H1 (cell line): ENCODE results near the gene CAPZB.

Experiments
- BRCA1 ChIP-seq: IDR thresholded peaks from 2 replicates; pipeline ENCODE4 v1.6.1; 2012; ENCODE audit warnings: low read depth, low read length, improper control_type of control experiment
- CHD2 ChIP-seq: IDR thresholded peaks from 2 replicates; pipeline ENCODE4 v1.6.1; 2012; ENCODE audit warnings: low read length, improper control_type of control experiment
- JUN ChIP-seq: IDR thresholded peaks from 2 replicates; pipeline ENCODE4 v1.6.1; 2011; ENCODE audit warnings: low read depth, mild to moderate bottlenecking, improper control_type of control experiment, low read length
- KDM1A ChIP-seq: fragments of 200-600, 300-600 bp; sonication (generic); IDR thresholded peaks from 2 replicates; pipeline ENCODE4 v1.7.1; 2016; ENCODE audit warnings: mild to moderate bottlenecking, low read length, borderline replicate concordance
- POLR2A ChIP-seq, 2 experiments: IDR thresholded peaks; 1 replicate in 1 of 2; 2 replicates in 1 of 2; pipeline ENCODE4 v1.6.1; 2011; ENCODE audit warnings: low read depth in 2 of 2, low read length in 2 of 2, mild to moderate bottlenecking in 2 of 2; ENCODE audit errors: control extremely low read depth in 1 of 2
- POLR2AphosphoS5 ChIP-seq: IDR thresholded peaks from 2 replicates; pipeline ENCODE4 v1.6.1; 2011; ENCODE audit warnings: low read depth, low read length
- RFX5 ChIP-seq: IDR thresholded peaks from 2 replicates; pipeline ENCODE4 v1.6.1; 2011; ENCODE audit warnings: low read depth, low read length, improper control_type of control experiment, borderline replicate concordance
- SIX5 ChIP-seq: IDR thresholded peaks from 2 replicates; pipeline ENCODE4 v1.6.1; 2011; ENCODE audit warnings: mild to moderate bottlenecking, low read depth, low read length
- SRF ChIP-seq: IDR thresholded peaks from 2 replicates; pipeline ENCODE4 v1.6.1; 2011; ENCODE audit warnings: mild to moderate bottlenecking, low read depth, low read length, moderate library complexity
- TCF12 ChIP-seq: IDR thresholded peaks from 2 replicates; pipeline ENCODE4 v1.6.1; 2011; ENCODE audit warnings: low read depth, mild to moderate bottlenecking, low read length
- ZNF274 ChIP-seq: IDR thresholded peaks from 2 replicates; pipeline ENCODE4 v1.7.0; 2012; ENCODE audit warnings: low read length, borderline replicate concordance; ENCODE audit errors: extremely low read depth
- TF ChIP-seq, protein P1 (sequence below), 3 experiments: IDR thresholded peaks; 1 replicate in 2 of 3; 2 replicates in 1 of 3; pipeline versions ENCODE4 v1.5.1 to v1.6.1; 2011; ENCODE audit warnings: low read length in 3 of 3, mild to moderate bottlenecking in 3 of 3, inconsistent platforms in 2 of 3, low read depth in 1 of 3, moderate library complexity in 1 of 3; ENCODE audit not compliant: insufficient read depth in 1 of 3; ENCODE audit errors: control extremely low read depth in 1 of 3
- TF ChIP-seq, protein P2 (sequence below): IDR thresholded peaks from 2 replicates; pipeline ENCODE4 v1.6.1; 2011; ENCODE audit warnings: low read depth, mild to moderate bottlenecking, low read length; ENCODE audit not compliant: insufficient read depth

DNA sequence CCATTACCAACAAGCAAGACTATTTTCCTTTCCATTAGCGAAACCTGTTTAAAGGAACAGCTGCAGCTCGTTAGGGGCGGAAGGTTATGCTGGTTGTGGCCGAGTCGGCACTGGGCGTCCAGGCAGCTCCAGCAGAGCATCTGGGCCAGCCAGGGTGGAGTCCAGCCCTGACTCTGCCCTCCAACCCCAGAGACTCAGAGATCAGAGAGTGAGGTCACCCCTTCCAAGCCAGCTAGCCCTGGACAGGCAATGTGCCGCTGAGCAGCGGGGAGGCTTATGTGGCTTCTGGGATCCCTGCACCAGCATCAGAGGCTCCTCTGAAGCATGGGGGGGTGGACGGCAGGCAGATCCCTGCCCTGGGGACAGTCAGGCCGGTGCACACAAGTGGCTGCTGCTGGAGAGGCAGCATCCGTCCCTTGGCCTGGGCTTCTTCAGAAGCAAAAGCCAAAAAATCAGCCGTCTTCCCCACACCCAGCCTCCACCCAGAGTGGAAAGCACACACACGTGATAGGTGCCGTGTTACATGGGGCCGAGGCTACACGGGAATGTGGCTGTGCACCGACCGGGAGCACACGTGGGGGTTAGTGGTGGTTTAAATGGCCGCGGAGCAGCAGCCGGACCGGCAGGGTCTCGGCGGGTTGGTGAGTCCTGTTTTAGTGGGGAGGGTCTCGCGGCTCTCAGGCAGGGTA lies 143.1 kb downstream of the CAPZB start:
- TF ChIP-seq TCF12 (no peak), POLR2AphosphoS5 (no peak), SIX5 (no peak), POLR2A (IDR thresholded peaks at IDR 0.05; ENCODE audit: control extremely low read depth in 1 of 2, low read depth in 2 of 2, low read length in 2 of 2) (no peak), KDM1A (no peak), BRCA1 (no peak), RFX5 (no peak), ZNF274 (no peak), CHD2 (no peak), JUN (no peak), SRF (no peak)
- TF ChIP-seq, protein P1, sequence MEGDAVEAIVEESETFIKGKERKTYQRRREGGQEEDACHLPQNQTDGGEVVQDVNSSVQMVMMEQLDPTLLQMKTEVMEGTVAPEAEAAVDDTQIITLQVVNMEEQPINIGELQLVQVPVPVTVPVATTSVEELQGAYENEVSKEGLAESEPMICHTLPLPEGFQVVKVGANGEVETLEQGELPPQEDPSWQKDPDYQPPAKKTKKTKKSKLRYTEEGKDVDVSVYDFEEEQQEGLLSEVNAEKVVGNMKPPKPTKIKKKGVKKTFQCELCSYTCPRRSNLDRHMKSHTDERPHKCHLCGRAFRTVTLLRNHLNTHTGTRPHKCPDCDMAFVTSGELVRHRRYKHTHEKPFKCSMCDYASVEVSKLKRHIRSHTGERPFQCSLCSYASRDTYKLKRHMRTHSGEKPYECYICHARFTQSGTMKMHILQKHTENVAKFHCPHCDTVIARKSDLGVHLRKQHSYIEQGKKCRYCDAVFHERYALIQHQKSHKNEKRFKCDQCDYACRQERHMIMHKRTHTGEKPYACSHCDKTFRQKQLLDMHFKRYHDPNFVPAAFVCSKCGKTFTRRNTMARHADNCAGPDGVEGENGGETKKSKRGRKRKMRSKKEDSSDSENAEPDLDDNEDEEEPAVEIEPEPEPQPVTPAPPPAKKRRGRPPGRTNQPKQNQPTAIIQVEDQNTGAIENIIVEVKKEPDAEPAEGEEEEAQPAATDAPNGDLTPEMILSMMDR (IDR thresholded peaks at IDR 0.05; ENCODE audit: control extremely low read depth in 1 of 3, insufficient read depth in 1 of 3, low read depth in 1 of 3, low read length in 3 of 3), result no peak
- TF ChIP-seq, protein P2, sequence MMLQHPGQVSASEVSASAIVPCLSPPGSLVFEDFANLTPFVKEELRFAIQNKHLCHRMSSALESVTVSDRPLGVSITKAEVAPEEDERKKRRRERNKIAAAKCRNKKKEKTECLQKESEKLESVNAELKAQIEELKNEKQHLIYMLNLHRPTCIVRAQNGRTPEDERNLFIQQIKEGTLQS, result no peak
